ENCODE results near the gene RCBTB2.

The RCBTB2 gene

DNA sequence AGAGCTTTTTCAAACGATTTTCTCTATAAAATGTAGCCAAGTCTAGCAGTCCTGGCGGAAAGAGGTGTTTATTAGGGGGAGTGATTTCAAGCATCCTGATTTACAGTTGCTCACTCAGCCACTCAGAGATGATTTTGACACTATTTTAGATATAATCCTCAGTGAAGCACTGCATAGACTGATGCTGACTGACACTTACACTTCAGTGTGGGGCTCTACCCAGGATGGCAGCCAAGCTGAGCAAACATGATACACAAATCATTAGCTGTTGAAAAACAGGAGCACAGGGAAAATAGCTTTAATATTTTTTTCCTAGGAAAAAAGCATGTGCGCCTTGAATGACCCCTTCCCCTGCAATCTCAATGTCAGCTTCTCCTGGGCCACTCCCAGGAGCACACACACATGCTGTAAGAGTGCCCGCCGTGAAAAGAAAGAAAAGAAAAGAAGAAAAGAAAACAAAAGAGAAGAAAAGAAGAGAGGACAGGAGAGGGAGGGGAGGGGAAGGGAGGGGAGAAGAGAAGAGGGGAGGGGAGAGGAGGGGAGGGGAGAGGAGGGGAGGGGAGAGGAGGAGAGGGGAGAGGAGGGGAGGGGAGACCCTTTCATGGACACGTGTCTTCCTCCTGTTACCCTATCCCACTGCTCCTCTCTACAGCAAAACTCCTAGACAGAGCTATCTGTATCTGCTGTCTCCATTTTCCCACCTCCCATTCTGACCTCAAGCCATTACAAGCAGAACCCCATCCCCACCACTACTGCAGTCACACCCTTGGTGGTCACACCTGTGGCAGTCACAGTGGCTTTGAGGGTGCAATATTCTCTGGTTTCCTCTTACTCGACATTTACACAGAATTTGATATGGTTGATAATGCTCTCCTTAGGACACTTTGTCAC lies 36.4 kb downstream of the RCBTB2 start:
- no peak for DNase-seq (ENCODE audit: low read depth in 2 of 3, low spot score in 1 of 3)

DNA sequence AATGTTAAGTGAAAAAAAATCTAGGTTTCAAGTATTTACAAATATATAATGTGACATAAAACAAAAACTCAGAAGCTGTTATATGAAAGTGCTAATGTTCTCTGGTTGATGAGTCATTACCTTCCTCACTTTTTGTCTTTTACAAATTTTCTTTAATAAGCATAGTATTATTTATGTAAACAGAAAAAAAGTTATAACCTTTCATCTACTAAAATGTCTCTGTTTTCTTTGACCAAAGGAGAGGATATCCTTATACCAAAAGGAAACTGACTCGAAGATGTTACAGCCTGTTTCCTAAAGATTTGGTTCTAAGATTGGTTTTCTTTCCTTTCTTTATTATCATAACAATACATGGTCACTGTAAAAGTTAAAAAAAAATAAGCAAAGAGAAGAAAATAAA lies 38.0 kb downstream of the RCBTB2 start:
- DNase-seq (ENCODE audit: low read depth in 2 of 3, low spot score in 1 of 3), result no peak

DNA sequence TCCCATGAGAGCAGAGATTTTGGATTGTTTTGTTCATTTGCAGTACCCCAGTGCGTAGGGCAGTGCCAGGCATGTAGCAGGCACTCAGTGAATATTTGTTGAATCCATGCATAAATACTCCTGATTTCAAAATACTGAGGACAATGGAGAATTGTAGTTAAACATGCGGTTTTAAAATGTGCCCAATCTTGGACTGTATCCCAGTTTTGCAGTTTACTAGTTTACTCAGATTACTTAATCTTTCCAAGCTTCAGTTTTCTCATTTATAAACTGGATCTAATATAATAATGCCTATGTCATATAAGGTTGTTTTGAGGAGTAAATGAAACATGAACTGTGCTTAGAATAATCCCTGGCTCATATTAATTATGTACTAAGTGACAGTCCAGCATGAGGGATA lies 39.0 kb downstream of the RCBTB2 start:
- DNase-seq (ENCODE audit: low read depth in 2 of 3, low spot score in 1 of 3), result no peak

DNA sequence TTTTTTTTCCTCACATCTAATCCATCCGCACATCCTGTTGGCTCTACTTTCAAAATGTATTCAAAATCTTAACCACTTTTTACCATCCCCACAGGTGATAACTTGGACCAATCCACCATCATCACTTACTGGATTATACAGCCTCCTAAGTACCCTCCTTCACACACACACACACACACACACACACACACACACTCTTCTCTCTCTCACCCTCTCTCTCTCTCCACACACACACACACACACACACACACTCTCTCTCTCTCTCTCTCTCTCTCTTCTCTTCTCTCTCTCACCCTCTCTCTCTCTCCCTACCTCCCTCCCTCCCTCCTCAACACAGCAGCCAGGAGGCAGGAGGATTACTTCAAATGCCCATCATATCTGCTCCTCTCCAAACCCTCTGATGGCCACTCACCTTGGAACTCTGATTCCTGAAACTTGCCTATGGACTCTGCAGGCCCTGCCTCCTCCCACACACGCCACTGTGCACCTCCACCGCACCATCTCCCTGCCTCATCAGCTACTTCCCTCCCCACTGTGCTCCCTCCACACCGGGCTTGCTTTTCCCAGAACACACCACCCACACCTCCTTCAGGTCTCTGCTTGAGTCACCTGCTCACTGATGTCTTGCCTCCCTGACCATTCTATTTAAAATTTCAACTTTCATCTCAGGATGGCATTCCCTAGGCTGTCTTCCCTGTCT lies 39.7 kb downstream of the RCBTB2 start:
- no peak for DNase-seq (ENCODE audit: low read depth in 2 of 3, low spot score in 1 of 3)

DNA sequence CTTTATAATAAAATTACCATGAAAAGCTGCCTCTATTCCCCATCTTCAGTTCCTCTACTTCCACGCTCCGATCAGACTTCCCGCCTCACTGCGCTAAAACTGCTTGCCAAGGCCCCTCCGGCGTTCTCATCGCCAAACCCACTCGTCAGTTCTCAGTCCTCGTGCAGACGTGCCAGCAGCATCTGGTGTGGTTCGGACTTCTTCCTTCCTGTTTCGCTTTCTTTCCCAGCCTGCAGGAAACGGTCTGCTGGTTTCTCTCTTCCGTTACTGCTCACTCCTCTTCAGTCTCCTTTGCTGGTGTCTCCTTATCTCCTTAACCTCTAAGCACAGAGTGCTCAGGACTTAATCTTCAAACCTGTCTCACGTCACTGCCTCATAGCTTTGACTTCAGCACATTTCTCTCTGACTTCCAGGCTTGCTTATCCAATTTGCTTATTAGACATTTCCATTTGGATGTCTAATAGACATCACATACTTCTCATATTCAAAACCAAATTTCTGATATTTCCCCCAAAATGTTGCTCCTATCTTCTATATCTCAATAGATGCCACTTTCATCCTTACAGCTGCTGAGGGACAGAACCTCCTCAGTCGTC lies 40.3 kb downstream of the RCBTB2 start:
- DNase-seq (ENCODE audit: low read depth in 2 of 3, low spot score in 1 of 3), result peak in 2 of 3 donors; percentile 45 to 50

DNA sequence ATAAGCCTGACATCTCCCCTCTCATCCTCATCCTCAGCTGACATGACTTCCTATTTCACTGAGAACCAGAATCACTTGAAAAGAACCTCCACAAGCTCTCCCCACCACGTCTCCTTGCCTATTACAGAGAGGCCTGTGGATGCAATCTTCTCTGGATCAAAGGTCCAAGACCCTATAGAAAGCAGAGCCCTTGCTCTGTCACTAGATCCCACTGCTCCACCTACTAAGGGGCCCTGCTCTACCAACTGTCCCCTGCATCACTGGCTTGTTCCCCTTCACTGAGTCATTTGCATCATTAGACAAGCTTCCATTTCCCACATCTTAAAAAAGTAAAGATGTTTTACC lies 40.8 kb downstream of the RCBTB2 start:
- no peak for DNase-seq (ENCODE audit: low read depth in 2 of 3, low spot score in 1 of 3)

DNA sequence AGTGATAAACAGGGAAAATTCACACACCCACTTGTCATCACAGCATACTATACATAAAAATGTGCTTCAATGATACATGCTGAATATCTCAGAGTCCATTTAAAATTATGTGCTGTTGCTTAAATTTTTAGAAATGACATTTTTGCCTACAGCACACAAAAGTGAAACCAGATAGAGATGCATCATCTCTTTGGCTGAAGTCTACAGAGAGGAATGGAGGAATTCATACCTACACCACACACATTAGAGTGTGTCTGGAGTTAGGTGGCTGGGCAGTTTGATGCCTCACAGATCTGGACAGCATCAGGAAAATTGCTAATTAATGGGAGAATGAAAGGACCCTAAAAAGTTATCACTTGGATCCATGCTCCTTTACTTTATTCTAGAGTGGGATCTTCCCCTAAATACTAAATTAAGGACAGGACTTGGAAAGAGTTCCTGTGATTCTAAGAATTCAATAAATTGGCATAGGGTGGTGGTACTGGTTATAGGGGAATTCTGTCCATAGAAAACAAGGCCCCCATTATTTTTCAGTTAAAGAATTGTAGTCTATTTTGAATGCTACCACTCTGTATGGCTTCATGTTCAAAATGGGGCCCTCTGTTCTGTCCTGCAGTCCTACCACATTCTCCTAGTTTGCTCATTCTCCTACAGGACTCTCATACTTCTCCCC lies 41.3 kb downstream of the RCBTB2 start:
- DNase-seq (ENCODE audit: low read depth in 2 of 3, low spot score in 1 of 3), result no peak

DNA sequence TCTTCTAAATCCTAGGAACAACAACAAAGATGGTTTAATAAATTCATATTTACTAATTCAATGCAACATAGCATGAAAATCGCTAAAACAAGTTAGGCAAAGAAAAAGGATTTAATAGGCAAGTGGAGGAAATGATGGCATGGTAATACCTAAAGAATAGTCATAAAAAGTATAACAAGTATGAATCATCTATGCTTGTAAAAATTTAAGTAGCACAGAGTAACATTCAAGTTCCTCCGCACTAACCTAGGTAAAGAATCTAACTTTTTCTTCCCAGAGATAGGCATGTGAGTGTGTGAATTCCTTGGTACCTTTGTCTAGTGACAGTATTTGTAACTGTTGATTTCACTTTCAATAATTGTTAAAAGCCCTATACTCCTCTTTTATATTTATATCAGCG lies 42.6 kb downstream of the RCBTB2 start:
- DNase-seq (ENCODE audit: low read depth in 2 of 3, low spot score in 1 of 3), result no peak

DNA sequence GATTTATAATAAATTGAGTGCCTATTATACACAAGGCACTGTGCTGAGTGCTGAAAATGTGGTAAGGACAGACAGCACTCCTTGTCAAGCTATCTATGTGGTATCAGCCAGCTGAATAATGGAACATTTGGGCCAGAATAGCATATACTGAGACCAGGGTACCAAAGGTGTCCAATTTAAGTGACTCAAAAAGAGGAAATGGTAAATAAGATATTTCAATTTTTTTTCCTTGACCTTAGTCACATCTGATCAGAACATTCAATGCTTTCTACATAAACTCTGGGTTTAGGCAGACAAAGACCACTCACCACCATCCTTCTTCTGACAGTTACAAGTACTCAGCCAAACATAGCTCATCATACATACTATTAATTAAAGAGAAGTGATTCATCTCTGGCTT lies 43.2 kb downstream of the RCBTB2 start:
- DNase-seq (ENCODE audit: low read depth in 2 of 3, low spot score in 1 of 3), result no peak

DNA sequence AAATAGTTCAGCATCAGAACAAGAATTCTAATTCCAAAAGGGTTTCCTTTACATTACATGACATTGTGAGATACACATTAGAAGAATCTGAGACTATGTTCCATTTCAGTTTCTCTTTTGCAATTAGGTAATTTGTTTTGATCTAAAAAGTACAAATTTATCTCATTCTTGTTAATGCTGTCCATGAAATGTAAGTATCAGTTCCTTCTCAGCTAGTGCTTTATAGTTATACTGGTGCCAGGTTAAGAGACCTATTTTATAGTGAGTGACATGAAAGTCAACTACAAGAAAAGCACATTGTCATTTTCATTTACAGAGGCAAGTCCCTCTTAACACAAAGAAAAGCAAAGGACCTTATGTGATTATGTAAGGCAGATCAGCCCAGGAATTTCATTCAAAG lies 43.9 kb downstream of the RCBTB2 start:
- no peak for DNase-seq (ENCODE audit: low read depth in 2 of 3, low spot score in 1 of 3)

DNA sequence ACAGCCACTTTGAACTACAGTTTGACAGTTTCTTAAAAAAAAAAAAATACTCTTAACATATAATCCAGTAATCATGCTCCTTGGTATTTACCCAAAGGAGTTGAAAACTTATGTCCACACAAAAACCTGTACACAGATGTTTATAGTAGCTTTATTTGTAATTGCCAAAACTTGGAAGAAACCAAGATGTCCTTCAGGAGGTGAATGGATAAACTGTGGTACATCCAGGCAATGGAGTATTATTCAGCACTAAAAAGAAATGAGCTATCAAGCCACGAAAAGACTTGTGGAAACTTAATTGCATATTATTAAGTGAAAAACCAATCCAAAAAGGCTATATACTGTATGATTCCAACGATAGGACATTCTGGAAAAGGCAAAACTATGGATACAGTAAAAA lies 44.9 kb downstream of the RCBTB2 start:
- DNase-seq (ENCODE audit: low read depth in 2 of 3, low spot score in 1 of 3), result no peak

DNA sequence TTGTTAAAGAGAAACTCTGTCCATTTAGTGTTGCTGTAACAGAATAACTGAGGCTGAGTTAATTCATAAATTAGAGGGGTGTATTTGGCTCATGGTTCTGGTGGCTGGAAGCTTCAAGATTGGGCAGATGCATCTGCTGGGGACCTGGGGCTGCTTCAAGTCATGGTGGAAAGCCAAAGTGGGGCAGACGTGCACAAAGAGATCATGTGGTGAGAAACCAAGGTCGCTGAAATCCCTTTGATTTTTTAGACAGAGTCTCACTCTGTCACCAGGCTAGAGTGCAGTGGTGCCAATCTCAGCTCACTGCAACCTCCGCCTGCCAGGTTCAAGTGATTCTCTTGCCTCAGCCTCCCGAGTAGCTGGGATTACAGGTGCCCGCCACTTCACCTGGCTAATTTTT lies 46.0 kb downstream of the RCBTB2 start:
- DNase-seq (ENCODE audit: low read depth in 2 of 3, low spot score in 1 of 3), result no peak

DNA sequence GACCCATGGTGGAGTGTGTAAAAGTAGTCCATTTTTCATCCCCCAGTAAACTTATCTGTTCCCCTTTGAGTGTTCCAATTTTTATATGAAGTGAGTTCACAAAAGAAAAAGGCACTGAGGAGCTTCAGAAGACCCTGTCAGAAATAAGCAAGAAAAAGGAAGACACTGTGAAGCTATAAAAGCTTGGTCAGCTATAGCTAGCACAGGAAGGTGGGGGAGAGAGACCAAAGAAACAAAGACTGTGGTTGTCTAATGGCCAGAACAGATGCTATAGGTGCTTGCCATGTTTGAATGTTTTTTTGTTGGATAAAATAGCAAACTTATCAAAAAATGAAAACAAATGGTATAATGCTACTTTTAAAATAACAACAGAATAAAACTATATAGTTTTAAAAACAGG lies 46.5 kb downstream of the RCBTB2 start:
- DNase-seq (ENCODE audit: low read depth in 2 of 3, low spot score in 1 of 3), result no peak

DNA sequence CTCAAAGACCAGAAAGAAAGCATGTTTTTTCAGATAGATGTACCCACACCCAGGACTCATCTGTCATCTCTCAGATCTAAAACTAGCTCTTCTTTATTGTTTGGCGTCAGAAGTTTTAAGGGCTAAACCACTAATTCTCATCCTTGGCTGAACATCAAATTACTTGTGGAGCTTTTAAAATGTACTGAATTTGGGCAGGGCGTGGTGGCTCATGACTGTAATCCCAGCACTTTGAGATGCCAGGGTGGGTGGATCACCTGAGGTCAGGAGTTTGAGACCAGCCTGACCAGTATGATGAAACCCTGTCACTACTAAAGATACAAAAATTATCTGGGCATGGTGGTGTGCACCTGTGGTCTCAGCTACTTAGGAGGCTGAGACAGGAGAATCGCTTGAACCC lies 47.4 kb downstream of the RCBTB2 start:
- no peak for DNase-seq (ENCODE audit: low read depth in 2 of 3, low spot score in 1 of 3)

DNA sequence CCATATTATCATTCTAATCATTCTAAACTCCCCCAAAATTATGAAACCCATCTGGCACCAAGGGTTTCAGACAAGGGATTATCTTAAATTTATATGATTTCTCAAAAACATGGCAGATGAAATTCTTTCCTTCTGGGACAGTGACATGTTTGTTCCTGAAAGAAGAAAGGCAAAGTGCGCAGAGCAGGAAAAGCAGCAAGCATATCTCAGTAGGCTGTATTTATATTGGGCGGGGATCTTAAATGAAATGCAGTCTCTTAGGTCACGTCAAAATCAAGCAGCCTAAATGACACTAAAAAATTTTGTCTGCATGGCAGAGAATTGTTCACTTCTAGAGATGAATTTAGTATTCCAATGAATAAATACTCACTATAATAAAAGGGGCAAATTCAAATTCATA lies 49.3 kb downstream of the RCBTB2 start:
- no peak for DNase-seq (ENCODE audit: low read depth in 2 of 3, low spot score in 1 of 3)

DNA sequence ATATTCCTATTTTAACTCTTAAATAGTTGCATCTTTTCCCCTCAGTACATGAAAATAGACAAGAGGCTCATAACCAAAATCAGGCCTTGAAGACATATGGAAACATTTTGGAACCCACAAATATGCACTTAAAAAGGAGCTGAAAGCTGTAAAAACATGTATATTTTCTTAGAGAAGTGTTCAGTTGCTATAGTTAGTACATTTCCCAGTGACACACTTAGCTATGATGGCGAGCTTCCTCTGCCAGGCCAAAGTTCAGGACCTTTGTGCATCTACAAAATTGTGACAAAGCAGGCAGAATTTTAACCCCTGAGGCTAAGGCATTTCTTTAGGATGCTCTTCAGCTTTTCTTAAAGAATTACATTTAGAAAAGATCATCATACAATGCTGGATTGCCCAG lies 54.5 kb downstream of the RCBTB2 start:
- DNase-seq (ENCODE audit: low read depth in 2 of 3, low spot score in 1 of 3), result no peak

DNA sequence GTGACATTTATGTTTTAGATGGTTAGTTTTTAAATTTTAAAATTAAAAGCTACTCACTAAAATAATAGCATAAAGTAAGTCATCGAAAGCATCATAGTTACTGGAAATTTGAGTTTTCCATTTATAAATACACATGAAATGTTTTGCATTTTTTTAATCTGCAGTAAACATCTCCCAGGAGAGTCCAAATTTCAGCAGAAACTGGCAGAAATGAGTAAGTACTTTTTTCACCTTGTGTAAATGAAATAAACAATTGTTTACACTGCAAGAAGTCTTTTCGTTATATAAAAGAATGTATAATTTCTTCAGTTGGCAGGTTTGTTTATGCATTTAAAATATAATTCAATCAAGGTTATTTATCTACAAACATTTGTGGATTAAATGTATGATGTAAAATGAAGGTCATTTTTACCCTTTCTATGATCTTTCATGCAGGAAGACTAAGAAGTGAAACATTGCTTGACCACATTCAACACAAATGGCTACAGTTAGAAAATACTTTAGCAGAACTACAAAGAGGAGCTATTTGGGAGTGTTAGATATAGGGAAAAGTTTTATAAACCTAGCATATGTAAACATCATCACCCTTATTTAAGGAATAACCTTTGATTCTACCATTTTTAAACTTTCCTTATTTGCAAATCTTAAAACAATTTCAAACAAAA lies 55.6 kb downstream of the RCBTB2 start:
- DNase-seq (ENCODE audit: low read depth in 2 of 3, low spot score in 1 of 3), result no peak

DNA sequence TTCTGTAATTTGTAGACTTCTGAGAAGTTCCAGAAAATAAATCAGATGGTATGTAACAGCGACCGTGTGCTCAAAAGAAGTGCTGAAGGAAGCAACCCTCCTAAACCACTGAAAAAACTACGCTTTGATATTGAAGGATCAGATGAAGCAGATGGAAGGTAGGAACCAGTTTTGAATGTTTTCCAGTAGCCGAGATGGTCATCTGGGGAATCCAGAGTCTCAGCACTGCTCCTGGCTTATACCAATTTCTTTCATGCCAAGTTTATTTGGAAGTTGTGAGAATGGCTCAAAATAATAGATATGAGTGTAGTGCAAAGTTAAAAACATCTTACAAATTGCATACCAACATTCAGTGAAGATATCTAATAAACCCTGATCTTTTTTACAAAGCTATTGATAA lies 56.2 kb downstream of the RCBTB2 start:
- no peak for DNase-seq (ENCODE audit: low read depth in 2 of 3, low spot score in 1 of 3)

DNA sequence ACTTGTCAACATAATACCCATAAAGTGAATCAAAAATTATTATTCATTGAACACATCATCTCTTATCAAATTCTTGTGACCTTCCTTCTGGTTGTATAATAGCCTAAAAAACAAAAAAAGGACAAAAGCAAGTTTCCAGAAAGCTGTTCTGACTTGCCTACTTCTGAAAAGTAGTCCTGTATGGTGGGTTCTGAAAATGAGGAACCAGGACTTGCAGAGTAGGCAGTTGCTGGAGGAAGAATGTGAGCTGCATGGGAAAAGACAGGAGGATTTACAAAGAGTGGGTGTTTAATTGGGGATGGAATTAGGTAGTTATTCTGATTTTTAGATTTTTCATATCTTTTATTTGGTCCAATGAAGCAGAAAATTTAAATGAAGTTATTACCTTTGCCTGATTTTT lies 56.7 kb downstream of the RCBTB2 start:
- no peak for DNase-seq (ENCODE audit: low read depth in 2 of 3, low spot score in 1 of 3)

DNA sequence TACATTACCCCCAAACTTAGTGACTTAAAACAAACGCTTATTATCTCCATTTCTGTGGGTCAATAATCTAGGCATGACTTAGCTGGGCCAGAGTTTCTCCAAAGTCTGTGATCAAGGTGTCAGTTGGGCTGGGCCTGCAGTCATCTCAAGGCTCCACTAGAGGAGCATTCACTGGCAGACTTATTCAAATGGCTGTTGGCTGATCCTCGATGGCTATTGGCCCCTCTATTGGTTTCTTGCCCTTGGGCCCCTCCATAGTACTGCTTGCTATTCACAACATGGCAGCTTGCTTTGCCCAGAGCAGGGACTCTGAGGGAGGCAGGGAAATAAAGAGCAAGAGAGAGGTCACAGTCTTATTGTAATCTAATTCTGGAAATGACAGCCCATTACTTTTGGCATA lies 57.6 kb downstream of the RCBTB2 start:
- DNase-seq (ENCODE audit: low read depth in 2 of 3, low spot score in 1 of 3), result no peak

DNA sequence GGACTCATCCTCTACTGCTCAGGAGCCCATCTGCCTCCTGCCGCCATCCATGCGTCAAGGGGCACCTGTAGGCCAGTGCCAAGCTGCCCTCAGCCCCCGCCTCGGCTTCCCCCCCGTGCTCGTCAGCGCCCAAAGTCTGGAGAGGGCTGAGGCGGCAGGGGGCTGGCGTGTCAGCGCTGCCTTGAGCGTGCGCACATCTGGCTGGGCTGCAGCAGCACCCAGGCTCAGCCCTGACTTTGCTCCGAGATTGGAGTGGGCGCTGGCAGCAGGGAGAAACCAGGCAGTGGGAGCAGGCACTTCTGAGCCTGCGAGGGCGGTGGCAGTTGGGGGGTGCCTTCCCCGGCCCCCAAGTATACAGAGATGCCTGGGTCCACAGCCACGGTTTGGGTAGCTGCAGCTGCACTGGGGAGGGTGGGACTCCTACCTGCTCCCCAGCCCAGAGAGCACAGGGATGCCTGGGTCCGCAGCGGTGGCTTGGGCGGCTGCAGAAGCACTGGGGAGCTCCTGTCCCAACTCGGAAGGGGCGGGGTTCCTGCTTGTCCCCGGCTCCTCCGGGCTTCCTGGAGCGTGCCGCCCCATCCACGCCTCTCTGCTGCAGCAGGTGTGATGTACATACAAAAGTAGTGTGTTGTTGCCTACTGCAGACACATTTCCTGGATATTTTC lies 75.2 kb downstream of the RCBTB2 start:
- no peak for DNase-seq (ENCODE audit: low read depth in 2 of 3, low spot score in 1 of 3)
